Cardiac muscle cell (in vitro differentiated cells and primary cell): ENCODE results near the gene PRLR. TPM values are rescaled to one million over a fixed set of nuclear protein-coding genes. Genes with fewer than 3 reads are reported as not detected.
A peak's percentile ranks its signal among the peaks of the same experiment; 100 is the strongest.

Source experiments
- DNase-seq, 2 donors: peaks; one replicate each; pipeline versions ENCODE4 v3.0.0 to v3.0.0-alpha.2; 2010 to 2017; ENCODE audit warnings: low read depth in 1 of 2, low spot score in 1 of 2
- H3K27ac ChIP-seq: fragments of 200-600 bp; sonication (generic); 2 replicates; pipeline ENCODE4 v1.5.1; 2016
- H3K27me3 ChIP-seq: fragments of 200-600 bp; sonication (generic); 2 replicates; pipeline ENCODE4 v1.6.0; 2016; ENCODE audit warnings: control low read depth
- H3K36me3 ChIP-seq: fragments of 200-600 bp; sonication (generic); 2 replicates; pipeline ENCODE4 v1.5.1; 2016; ENCODE audit warnings: control low read depth
- H3K4me1 ChIP-seq: fragments of 200-600 bp; sonication (generic); 2 replicates; pipeline ENCODE4 v1.8.1; 2017; ENCODE audit warnings: low read depth, mild to moderate bottlenecking, mixed run types
- H3K4me3 ChIP-seq: fragments of 200-600 bp; sonication (generic); 2 replicates; pipeline ENCODE4 v1.5.1; 2016; ENCODE audit warnings: mild to moderate bottlenecking
- H3K9me3 ChIP-seq: fragments of 200-600 bp; sonication (generic); 2 replicates; pipeline ENCODE4 v1.5.1; 2017; ENCODE audit warnings: low read depth, mild to moderate bottlenecking, control low read depth
- CTCF ChIP-seq: IDR thresholded peaks from 2 replicates; pipeline ENCODE4 v1.5.1; 2012; ENCODE audit warnings: low read depth, mild to moderate bottlenecking, low read length
- polyA plus RNA-seq: library from polyadenylated mRNA; unstranded; fragments of >200 nt; fragmentation: Nextera tagmentation; extraction: Ambion mirVana; gene quantifications from 2 replicates; pipeline ENCODE4 v1.2.1, GENCODE V29; 2016
- total RNA-seq: library from RNA; depleted of rRNA; stranded (reverse); fragments of >200 nt; gene quantifications from 2 replicates; pipeline ENCODE4 v1.2.3, GENCODE V29; 2016

The PRLR gene
- total RNA-seq (0.06 and 0.46 TPM in 2 replicates), polyA plus RNA-seq (not detected in 2 replicates)

- peak; percentile 18 to 60 for DNase-seq
- no peak for TF ChIP-seq CTCF
- no peak within 1 kb of the TSS for H3K27ac ChIP-seq
Measured at GRCh38 chr5:35230038-35230611, at the start of gene PRLR. TSS of gene PRLR (minus strand) at chr5:35230487. CDS start at chr5:35089620, 140,867 bp downstream.

GRCh38 chr5:35274839-35275509 is 44.7 kb upstream of the PRLR start:
- H3K27me3 ChIP-seq, result no peaks in the 10 kb centered on the region
- no peak overlapping the region for H3K4me3 ChIP-seq
- H3K36me3 ChIP-seq, result no peaks in the 10 kb centered on the region
- H3K27ac ChIP-seq, result no peak overlapping the region
- H3K4me1 ChIP-seq, result no peaks in the 10 kb centered on the region
- TF ChIP-seq CTCF, result no peak
- DNase-seq, result peak in 1 of 2 donors; percentile 1
- no peaks in the 10 kb centered on the region for H3K9me3 ChIP-seq

More at GRCh38 chr5:35230038-35230611, at the start of gene PRLR:
- peaks cover 2% of the 10 kb centered on the region for H3K4me1 ChIP-seq
- peak within 1 kb of the TSS; percentile 30 for H3K4me3 ChIP-seq
- H3K27me3 ChIP-seq, result peaks cover 24% of the 10 kb centered on the region
- H3K9me3 ChIP-seq, result no peaks in the 10 kb centered on the region
- no peaks in the 10 kb centered on the region for H3K36me3 ChIP-seq

- Histone ChIP-seq H3K27me3 (no peaks in the 10 kb centered on the region), H3K36me3 (no peaks in the 10 kb centered on the region), H3K9me3 (no peaks in the 10 kb centered on the region), H3K4me3 (no peak overlapping the region), H3K4me1 (no peaks in the 10 kb centered on the region), H3K27ac (no peak overlapping the region)
- DNase-seq, result no peak
- TF ChIP-seq CTCF, result no peak
Measured at GRCh38 chr5:35269006-35269405, 38.7 kb upstream of the PRLR start.

GRCh38 chr5:35266276-35266675 is 36.0 kb upstream of the PRLR start:
- Histone ChIP-seq H3K4me1 (no peaks in the 10 kb centered on the region), H3K9me3 (no peaks in the 10 kb centered on the region), H3K27me3 (no peaks in the 10 kb centered on the region), H3K27ac (no peak overlapping the region), H3K36me3 (no peaks in the 10 kb centered on the region), H3K4me3 (no peak overlapping the region)
- no peak for DNase-seq
- TF ChIP-seq CTCF, result no peak

- Histone ChIP-seq H3K36me3 (no peaks in the 10 kb centered on the region), H3K9me3 (no peaks in the 10 kb centered on the region), H3K4me3 (no peak overlapping the region), H3K27me3 (no peaks in the 10 kb centered on the region), H3K27ac (no peak overlapping the region), H3K4me1 (no peaks in the 10 kb centered on the region)
- DNase-seq, result no peak
- no peak for TF ChIP-seq CTCF
Measured at GRCh38 chr5:35264509-35264908, 34.2 kb upstream of the PRLR start.
